HG03558 (cell line): ENCODE measurements around the gene SPDYE3.

ENCODE experiments used
- ATAC-seq: cut with Tn5 transposase; IDR thresholded peaks from one replicate; pipeline ENCODE4 v1.9.1; 2021; ENCODE audit warnings: moderate number of reproducible peaks; ENCODE audit not compliant: unreplicated experiment; ENCODE audit errors: extremely low read depth

Gene SPDYE3

DNA sequence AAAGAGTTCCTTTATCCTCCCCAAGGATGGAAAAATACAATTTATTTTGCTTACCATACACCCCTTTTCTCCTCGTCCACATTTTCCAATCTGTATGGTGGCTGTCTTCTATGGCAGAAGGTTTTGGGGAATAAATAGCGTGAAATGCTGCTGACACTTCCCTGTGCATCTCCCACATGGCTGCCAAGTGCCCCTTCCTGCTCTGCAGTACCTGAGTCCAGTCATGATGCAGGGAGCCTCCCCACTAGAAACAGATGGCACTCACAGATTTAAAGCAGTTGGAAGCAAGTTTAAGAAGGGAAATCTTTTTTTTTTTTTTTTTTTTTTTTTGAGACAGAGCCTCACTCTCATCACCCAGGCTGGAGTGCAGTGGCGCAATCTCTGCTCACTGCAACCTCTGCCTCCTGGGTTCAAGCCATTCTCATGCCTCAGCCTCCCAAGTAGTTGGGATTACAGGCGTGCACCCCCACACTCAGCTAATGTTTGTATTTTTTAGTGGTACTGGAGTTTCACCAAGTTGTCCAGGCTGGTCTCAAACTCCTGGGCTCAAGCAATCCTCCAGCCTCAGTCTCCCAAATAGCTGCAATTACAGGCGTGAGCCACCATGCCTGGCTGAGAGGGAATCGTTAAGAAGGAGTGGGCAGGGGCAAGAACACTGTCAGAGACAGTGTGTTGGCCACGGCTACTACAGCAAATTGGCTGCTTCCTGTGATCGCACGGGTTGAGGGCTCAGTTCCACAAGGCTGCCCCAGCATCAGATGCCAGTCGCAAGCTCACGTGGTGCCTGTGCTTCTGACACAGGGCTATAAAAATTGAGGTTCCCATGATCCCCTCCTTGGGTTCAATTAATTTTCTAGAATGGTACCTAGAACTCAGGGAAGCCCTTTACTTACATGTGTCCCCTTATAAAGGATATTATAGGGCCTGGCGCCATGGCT is 60.4 kb downstream of the SPDYE3 start:
- no peak for ATAC-seq

DNA sequence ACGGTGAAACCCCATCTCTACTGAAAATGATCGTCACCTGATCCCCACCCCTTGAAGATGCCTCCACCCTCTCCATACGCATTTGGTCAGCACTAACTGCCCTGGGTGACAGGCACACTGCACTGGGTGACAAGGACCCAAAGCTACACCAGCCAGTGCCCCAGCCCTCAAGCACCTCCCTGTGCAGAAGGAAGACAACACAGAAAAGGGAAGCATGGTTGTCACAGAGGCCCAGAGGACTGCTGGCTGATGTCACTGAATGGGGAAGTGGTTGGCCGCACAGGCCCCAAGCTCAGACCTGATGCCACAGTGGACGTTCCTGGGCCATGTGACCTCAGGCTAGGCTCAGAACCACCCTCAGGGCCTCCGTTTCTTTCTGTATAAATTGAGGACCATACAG is 61.6 kb downstream of the SPDYE3 start:
- ATAC-seq = peak; percentile 45

DNA sequence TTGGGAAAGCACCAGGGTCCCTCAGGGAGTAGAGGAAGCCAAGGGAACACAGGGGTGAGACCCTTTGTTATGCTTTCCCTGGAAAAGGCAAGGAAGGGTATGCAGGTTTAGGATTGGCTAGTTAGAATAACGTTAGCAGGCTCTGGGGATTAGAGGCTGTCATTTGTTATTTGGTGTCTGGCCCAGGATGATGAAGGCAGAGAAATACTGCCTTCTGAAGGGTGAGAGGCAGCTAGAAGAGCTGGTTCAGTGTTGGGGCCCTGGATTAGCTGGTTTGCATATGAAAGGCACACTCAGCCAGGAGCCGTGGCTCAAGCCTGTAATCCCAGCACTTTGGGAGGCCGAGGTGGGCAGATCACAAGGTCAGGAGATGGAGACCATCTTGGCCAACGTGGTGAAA is 62.8 kb downstream of the SPDYE3 start:
- no peak for ATAC-seq

DNA sequence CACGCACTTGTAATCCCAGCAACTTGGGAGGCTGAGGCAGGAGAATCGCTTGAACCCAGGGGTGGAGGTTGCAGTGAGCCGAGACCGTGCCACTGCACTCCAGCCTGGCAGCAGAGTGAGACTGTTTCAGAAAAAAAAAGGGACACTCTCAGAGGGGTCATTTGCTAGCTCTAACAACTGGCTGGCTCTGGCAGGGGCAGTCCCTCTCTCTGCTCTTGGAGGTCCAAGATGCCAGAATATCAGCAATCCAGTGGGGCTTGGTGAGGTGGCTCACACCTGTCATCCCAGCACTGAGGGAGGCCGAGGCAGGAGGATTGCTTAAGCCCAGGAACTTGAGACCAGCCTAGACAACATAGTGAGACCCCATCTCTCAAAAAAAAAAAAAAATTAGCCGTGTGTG is 63.2 kb downstream of the SPDYE3 start:
- no peak for ATAC-seq

DNA sequence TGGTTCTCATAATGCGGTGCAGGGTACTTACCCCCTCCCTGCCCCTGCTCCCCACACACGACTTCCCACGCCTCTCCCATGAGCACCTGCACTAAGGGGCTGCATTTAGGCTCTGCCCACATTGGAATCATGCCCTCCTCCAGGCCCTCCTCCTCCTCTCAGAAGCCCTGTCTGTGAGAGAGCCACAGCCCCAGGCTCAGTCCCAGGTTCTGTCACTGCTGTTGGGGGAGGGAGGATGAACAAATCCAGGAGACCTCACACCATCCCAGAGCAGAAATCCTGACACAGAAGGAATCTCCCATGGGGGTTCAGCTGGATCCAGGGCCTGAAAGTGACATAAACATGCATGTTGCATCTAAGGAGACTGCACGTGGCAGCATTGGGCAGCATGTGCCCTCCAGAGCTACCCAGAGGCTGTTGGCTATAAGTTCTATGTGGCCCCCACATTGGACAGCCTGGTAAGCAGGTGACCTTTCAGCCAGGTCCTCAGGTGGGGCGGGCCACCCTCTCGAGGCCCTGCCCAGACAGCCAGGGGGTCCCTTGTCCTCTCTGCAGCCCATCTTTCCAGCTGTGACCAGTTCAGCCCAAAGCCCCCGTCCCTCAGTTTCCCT is 64.2 kb downstream of the SPDYE3 start:
- no peak for ATAC-seq
